ENCODE results near the gene APBA2. TPM values are rescaled to one million over a fixed set of nuclear protein-coding genes. Genes with fewer than 3 reads are reported as not detected.

Gene APBA2
- total RNA-seq, 5 donors from 2014 or later (not counting 1 experiment from before 2014, with no cell fraction given) = 78.9 to 118 (median 94.9) TPM

DNA sequence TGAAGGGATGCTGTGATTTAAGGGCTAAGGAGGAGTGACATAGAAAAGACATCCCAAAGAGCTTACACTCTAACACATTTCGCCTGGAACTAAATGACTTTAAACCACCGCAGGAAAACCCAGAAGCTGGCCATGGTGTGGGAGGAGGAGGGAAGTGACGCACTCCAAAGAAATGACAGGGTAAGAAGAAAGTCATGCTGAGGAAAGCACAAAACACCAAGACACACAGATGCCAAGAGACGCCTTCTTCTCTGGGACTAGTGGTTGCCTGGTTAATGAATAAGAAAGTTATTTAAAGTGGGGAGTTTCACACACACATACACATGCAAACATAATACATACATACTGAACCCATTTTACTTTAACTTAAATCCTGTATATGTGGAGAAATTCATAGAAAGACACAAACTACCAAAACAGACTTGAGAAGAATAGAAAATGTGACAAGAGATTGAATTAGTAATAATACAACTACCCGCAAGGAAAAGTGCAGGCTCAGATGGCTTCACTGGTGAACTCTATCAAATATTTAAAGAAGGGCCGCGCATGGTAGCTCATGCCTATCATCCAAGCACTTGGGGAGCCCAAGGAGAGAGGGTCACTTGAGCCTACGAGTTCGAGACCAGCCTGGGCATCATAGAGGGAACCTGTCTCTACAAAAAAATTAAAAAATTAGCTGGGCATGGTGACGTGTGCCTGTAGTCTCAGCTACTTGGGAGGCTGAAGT lies 258.3 kb downstream of the APBA2 start:
- Histone ChIP-seq H3K27me3 (replicated peaks in 1 of 2; ENCODE audit: control insufficient read depth in 2 of 2, extremely low read depth in 1 of 2, insufficient read depth in 2 of 2, low read length in 1 of 2) (peaks cover 5 to 43% of the 10 kb centered on the region in 2 experiments), H3K4me3 (ENCODE audit: control insufficient read depth in 1 of 2, extremely low read depth in 1 of 2, low read length in 1 of 2) (no peak overlapping the region), H3K9me3 (no peaks in the 10 kb centered on the region), H3K4me1 (ENCODE audit: control insufficient read depth in 1 of 2, extremely low read depth in 1 of 2, insufficient read depth in 2 of 2, low read length in 2 of 2) (peaks cover 0 to 9% of the 10 kb centered on the region in 2 experiments), H3K27ac (ENCODE audit: low read length) (no peak overlapping the region), H3K36me3 (ENCODE audit: control insufficient read depth in 2 of 2, extremely low read depth in 1 of 2, insufficient read depth in 1 of 2, low read length in 1 of 2) (no peaks in the 10 kb centered on the region)
- no peak for ATAC-seq (replicated peaks in 1 of 4)
- Mint-ChIP-seq H3K4me3 (no peak overlapping the region), H3K36me3 (no peaks in the 10 kb centered on the region), H3K27me3 (peaks cover 41 to 46% of the 10 kb centered on the region in 2 donors), H3K9me3 (no peaks in the 10 kb centered on the region), H3K4me1 (peaks cover 8 to 13% (median 9%) of the 10 kb centered on the region in 3 donors), H3K27ac (no peak overlapping the region)
- CTCF ChIA-PET = no interaction called here
- DNase-seq = no peak
- POLR2A ChIA-PET = no interaction called here
- WGBS (ENCODE audit: insufficient coverage) = 93% methylated on average over 6 of the region's 10 CpGs

DNA sequence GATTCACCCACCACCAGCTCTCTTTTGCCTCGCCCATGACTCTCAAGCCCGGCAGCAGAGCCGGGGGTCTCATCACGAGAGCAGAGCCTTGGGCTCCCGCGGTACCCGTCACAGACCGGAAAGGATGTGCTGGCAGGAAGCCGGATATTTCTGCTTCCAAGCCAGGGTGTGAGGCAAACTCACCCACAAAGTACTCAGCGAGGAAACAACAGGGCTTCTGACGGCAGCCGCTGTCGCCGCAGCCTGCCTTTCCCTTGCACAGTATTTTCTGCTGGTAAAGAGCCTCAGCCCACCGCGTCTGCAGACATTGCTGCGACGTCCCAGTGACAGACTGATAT lies 263.9 kb downstream of the APBA2 start:
- no peaks in the 10 kb centered on the region for H3K36me3 ChIP-seq (ENCODE audit: control insufficient read depth in 2 of 2, extremely low read depth in 1 of 2, insufficient read depth in 1 of 2, low read length in 1 of 2)
- Mint-ChIP-seq H3K4me3 (no peak overlapping the region), H3K36me3 (no peaks in the 10 kb centered on the region), H3K4me1 (no peaks in the 10 kb centered on the region), H3K9me3 (peaks cover 0 to 5% (median 0%) of the 10 kb centered on the region in 3 donors), H3K27me3 (peaks cover 0 to 4% of the 10 kb centered on the region in 2 donors), H3K27ac (no peak overlapping the region)
- no peak overlapping the region for H3K4me3 ChIP-seq (ENCODE audit: control insufficient read depth in 1 of 2, extremely low read depth in 1 of 2, low read length in 1 of 2)
- no peaks in the 10 kb centered on the region for H3K9me3 ChIP-seq
- DNase-seq (no peak), ATAC-seq (replicated peaks in 1 of 4) (no peak)
- ChIA-PET POLR2A (no interaction called here), CTCF (no interaction called here)
- no peak overlapping the region for H3K27ac ChIP-seq (ENCODE audit: low read length)
- H3K27me3 ChIP-seq (replicated peaks in 1 of 2; ENCODE audit: control insufficient read depth in 2 of 2, extremely low read depth in 1 of 2, insufficient read depth in 2 of 2, low read length in 1 of 2) = peaks cover 2 to 11% of the 10 kb centered on the region in 2 experiments
- 63% methylated on average over 13 of the region's 18 CpGs for WGBS (ENCODE audit: insufficient coverage)
- H3K4me1 ChIP-seq (ENCODE audit: control insufficient read depth in 1 of 2, extremely low read depth in 1 of 2, insufficient read depth in 2 of 2, low read length in 2 of 2) = no peaks in the 10 kb centered on the region

DNA sequence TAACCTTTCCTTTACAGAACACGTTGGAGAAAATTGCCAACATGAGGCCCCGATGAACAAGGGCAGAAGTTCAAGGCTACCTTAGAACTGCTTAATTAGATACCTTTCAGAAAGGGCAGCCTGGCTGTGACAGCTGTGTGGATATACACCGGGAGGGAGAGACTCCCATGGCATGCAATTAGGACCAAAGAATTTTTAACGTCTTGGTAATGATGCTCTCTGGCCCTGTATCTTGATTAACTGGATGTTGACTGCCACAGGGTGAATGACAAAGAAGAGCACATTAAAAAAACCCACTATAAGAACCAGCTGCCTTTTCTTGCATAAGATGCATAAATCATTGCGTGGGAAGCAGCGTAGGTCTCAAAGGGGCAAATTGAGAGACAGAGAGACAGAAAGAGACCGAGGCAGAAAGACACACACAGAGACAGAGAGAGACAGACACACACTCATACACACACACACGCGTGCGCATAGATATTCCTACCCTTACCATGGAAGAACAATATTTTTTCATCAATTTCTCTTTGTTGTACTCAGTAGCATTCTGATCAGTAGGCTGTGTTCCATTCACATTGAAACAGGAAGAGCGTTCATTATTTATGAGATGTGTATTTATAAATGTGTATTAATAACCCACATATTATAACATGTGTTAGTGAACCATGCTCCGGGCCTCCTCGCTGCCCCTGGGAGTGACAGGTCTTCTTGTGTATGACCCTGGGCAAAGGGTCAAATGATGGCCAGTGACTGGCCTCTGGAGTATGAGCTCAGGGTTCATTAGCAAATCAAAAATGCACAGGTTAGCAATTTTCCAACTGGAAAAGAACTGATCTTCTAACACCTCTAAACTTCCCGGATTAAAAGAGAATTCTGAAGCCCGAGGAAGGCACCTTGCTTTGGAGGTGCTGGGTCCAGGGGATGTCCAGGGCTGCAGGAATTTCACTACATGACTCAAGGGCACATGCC lies 265.0 kb downstream of the APBA2 start:
- Histone ChIP-seq H3K4me3 (ENCODE audit: control insufficient read depth in 1 of 2, extremely low read depth in 1 of 2, low read length in 1 of 2) (no peak overlapping the region), H3K4me1 (ENCODE audit: control insufficient read depth in 1 of 2, extremely low read depth in 1 of 2, insufficient read depth in 2 of 2, low read length in 2 of 2) (no peaks in the 10 kb centered on the region), H3K27ac (ENCODE audit: low read length) (no peak overlapping the region), H3K27me3 (replicated peaks in 1 of 2; ENCODE audit: control insufficient read depth in 2 of 2, extremely low read depth in 1 of 2, insufficient read depth in 2 of 2, low read length in 1 of 2) (peaks cover 2 to 15% of the 10 kb centered on the region in 2 experiments), H3K9me3 (no peaks in the 10 kb centered on the region), H3K36me3 (ENCODE audit: control insufficient read depth in 2 of 2, extremely low read depth in 1 of 2, insufficient read depth in 1 of 2, low read length in 1 of 2) (no peaks in the 10 kb centered on the region)
- Mint-ChIP-seq H3K9me3 (peaks cover 0 to 5% (median 0%) of the 10 kb centered on the region in 3 donors), H3K4me1 (no peaks in the 10 kb centered on the region), H3K36me3 (no peaks in the 10 kb centered on the region), H3K27ac (no peak overlapping the region), H3K4me3 (no peak overlapping the region), H3K27me3 (peaks cover 5 to 9% of the 10 kb centered on the region in 2 donors)
- ATAC-seq (replicated peaks in 1 of 4) = no peak
- CTCF ChIA-PET = no interaction called here
- 93% methylated on average over 5 of the region's 15 CpGs for WGBS (ENCODE audit: insufficient coverage)
- DNase-seq = no peak
- POLR2A ChIA-PET = no interaction called here

DNA sequence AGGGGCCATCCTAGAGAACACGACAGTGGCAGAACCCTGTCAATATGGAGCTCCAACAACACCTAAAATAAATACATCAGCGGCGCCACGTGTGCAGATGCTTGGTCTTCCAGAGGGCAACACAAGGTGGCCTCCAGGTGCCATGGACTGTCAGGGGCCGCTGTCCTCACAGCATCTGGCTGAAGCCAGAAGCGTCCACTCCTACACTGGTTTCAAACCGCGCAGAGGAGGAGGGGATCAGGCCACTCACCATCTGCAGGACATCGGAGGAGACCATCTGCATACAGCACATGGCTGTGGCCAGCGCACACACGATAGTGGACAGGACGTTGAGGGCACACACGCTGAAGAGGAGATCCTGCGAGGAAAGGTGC lies 265.7 kb downstream of the APBA2 start:
- Histone ChIP-seq H3K4me3 (ENCODE audit: control insufficient read depth in 1 of 2, extremely low read depth in 1 of 2, low read length in 1 of 2) (no peak overlapping the region), H3K4me1 (ENCODE audit: control insufficient read depth in 1 of 2, extremely low read depth in 1 of 2, insufficient read depth in 2 of 2, low read length in 2 of 2) (no peaks in the 10 kb centered on the region), H3K27ac (ENCODE audit: low read length) (no peak overlapping the region), H3K9me3 (no peaks in the 10 kb centered on the region), H3K36me3 (ENCODE audit: control insufficient read depth in 2 of 2, extremely low read depth in 1 of 2, insufficient read depth in 1 of 2, low read length in 1 of 2) (no peaks in the 10 kb centered on the region), H3K27me3 (replicated peaks in 1 of 2; ENCODE audit: control insufficient read depth in 2 of 2, extremely low read depth in 1 of 2, insufficient read depth in 2 of 2, low read length in 1 of 2) (peaks cover 2 to 19% of the 10 kb centered on the region in 2 experiments)
- 89% methylated on average over 14 of the region's 14 CpGs for WGBS (ENCODE audit: insufficient coverage)
- no peaks in the 10 kb centered on the region for H3K4me1 Mint-ChIP-seq
- H3K27ac Mint-ChIP-seq = no peak overlapping the region
- H3K36me3 Mint-ChIP-seq = no peaks in the 10 kb centered on the region
- ATAC-seq (replicated peaks in 1 of 4) (no peak), DNase-seq (no peak)
- ChIA-PET CTCF (no interaction called here), POLR2A (no interaction called here)
- peaks cover 0 to 5% (median 0%) of the 10 kb centered on the region in 3 donors for H3K9me3 Mint-ChIP-seq
- no peak overlapping the region for H3K4me3 Mint-ChIP-seq
- peaks cover 9 to 11% of the 10 kb centered on the region in 2 donors for H3K27me3 Mint-ChIP-seq

DNA sequence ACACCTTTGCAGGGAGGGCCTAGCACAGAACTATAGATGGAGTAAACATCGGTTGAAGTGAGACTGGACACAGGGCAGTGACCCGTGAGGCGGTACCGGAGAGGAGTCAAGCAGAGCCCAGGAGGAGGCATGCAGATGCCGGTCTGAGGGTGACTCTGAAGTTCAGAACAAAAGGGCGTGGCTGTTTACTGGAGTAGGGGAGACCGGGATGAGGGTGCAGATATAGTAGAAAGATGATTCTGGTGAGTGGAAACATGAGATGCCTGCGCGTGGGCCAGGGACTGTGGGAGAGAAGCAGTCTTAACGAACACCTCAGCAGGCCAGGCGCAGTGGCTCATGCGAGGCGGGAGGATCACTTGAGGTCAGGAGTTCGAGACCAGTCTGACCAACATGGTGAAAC lies 270.7 kb downstream of the APBA2 start:
- CTCF ChIA-PET = no interaction called here
- H3K36me3 Mint-ChIP-seq = no peaks in the 10 kb centered on the region
- H3K4me1 Mint-ChIP-seq = peaks cover 0 to 7% (median 3%) of the 10 kb centered on the region in 3 donors
- DNase-seq (no peak), ATAC-seq (replicated peaks in 1 of 4) (no peak)
- Histone ChIP-seq H3K4me1 (ENCODE audit: control insufficient read depth in 1 of 2, extremely low read depth in 1 of 2, insufficient read depth in 2 of 2, low read length in 2 of 2) (peaks cover 0 to 4% of the 10 kb centered on the region in 2 experiments), H3K9me3 (no peaks in the 10 kb centered on the region), H3K27ac (ENCODE audit: low read length) (no peak overlapping the region), H3K4me3 (ENCODE audit: control insufficient read depth in 1 of 2, extremely low read depth in 1 of 2, low read length in 1 of 2) (no peak overlapping the region), H3K36me3 (ENCODE audit: control insufficient read depth in 2 of 2, extremely low read depth in 1 of 2, insufficient read depth in 1 of 2, low read length in 1 of 2) (no peaks in the 10 kb centered on the region), H3K27me3 (replicated peaks in 1 of 2; ENCODE audit: control insufficient read depth in 2 of 2, extremely low read depth in 1 of 2, insufficient read depth in 2 of 2, low read length in 1 of 2) (peaks cover 0 to 30% of the 10 kb centered on the region in 2 experiments)
- H3K27me3 Mint-ChIP-seq = peaks cover 24 to 28% of the 10 kb centered on the region in 2 donors
- POLR2A ChIA-PET = no interaction called here
- H3K27ac Mint-ChIP-seq = peak overlapping the region in 1 of 2 donors; percentile 76
- H3K9me3 Mint-ChIP-seq = peaks cover 2 to 10% (median 3%) of the 10 kb centered on the region in 3 donors
- H3K4me3 Mint-ChIP-seq = no peak overlapping the region
- WGBS (ENCODE audit: insufficient coverage) = 94% methylated on average over 13 of the region's 14 CpGs

DNA sequence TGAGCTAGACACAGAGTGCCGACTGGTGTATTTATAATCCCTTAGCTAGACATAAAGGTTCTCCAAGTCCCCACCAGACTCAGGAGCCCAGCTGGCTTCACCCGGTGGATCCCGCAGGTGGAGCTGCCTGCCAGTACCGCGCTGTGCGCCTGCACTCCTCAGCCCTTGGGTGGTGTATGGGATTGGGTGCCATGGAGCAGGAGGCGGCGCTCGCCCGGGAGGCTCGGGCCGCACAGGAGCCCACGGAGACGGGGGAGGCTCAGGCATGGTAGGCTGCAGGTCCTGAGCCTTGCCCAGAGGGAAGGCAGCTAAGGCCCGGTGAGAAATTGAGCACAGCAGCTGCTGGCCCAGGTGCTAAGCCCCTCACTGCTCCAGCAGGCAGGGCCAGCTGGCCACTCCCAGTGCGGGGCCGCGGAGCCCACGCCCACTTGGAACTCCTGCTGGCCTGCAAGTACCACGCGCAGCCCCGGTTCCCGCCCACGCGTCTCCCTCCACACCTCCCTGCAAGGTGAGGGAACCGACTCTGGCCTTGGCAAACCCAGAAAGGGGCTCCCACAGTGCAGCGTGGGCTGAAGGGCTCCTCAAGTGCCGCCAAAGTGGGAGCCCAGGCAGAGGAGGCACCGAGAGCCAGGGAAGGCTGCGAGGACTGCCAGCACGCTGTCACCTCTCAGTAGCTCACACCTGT lies 274.1 kb downstream of the APBA2 start:
- WGBS (ENCODE audit: insufficient coverage) = 96% methylated on average over 24 of the region's 31 CpGs
- CTCF ChIA-PET = no interaction called here

More for the DNA sequence above, 274.1 kb downstream of the APBA2 start:
- H3K36me3 Mint-ChIP-seq = no peaks in the 10 kb centered on the region
- H3K4me1 Mint-ChIP-seq = peaks cover 0 to 7% (median 3%) of the 10 kb centered on the region in 3 donors
- no peaks in the 10 kb centered on the region for H3K9me3 ChIP-seq
- DNase-seq (no peak), ATAC-seq (replicated peaks in 1 of 4) (no peak)
- no peak overlapping the region for H3K27ac Mint-ChIP-seq
- H3K4me3 ChIP-seq (ENCODE audit: control insufficient read depth in 1 of 2, extremely low read depth in 1 of 2, low read length in 1 of 2) = no peak overlapping the region
- H3K27ac ChIP-seq (ENCODE audit: low read length) = no peak overlapping the region
- peaks cover 9 to 18% (median 9%) of the 10 kb centered on the region in 3 donors for H3K9me3 Mint-ChIP-seq
- POLR2A ChIA-PET = no interaction called here
- peaks cover 0 to 44% of the 10 kb centered on the region in 2 experiments for H3K27me3 ChIP-seq (replicated peaks in 1 of 2; ENCODE audit: control insufficient read depth in 2 of 2, extremely low read depth in 1 of 2, insufficient read depth in 2 of 2, low read length in 1 of 2)
- H3K27me3 Mint-ChIP-seq = peaks cover 44 to 46% of the 10 kb centered on the region in 2 donors
- H3K4me1 ChIP-seq (ENCODE audit: control insufficient read depth in 1 of 2, extremely low read depth in 1 of 2, insufficient read depth in 2 of 2, low read length in 2 of 2) = peaks cover 0 to 4% of the 10 kb centered on the region in 2 experiments
- no peak overlapping the region for H3K4me3 Mint-ChIP-seq
- no peaks in the 10 kb centered on the region for H3K36me3 ChIP-seq (ENCODE audit: control insufficient read depth in 2 of 2, extremely low read depth in 1 of 2, insufficient read depth in 1 of 2, low read length in 1 of 2)
